ENCODE data around the gene PLEKHS1. TPM values are rescaled to one million over a fixed set of nuclear protein-coding genes. Genes with fewer than 3 reads are reported as not detected.
"Not testable (repeated sequence)": the region's sequence is repeated elsewhere in the genome, so short reads cannot be mapped to it uniquely, and the experiment has no call there.

The PLEKHS1 gene
- total RNA-seq, 1 donor: not detected

- DNase-seq (ENCODE audit: low read depth in 2 of 3, low spot score in 2 of 3): no peak
These were observed 11.9 kb upstream of the PLEKHS1 start for GRCh38 chr10:113739577-113739976.

- DNase-seq (ENCODE audit: low read depth in 2 of 3, low spot score in 2 of 3): no peak
These were observed 10.6 kb upstream of the PLEKHS1 start for GRCh38 chr10:113740850-113741249.

- no peak for DNase-seq (ENCODE audit: low read depth in 2 of 3, low spot score in 2 of 3)
These were observed 9.0 kb upstream of the PLEKHS1 start for GRCh38 chr10:113742466-113742865.

GRCh38 chr10:113743594-113743993 is 7.9 kb upstream of the PLEKHS1 start:
- DNase-seq (ENCODE audit: low read depth in 2 of 3, low spot score in 2 of 3): no peak

GRCh38 chr10:113745374-113745773 is 6.1 kb upstream of the PLEKHS1 start:
- DNase-seq (ENCODE audit: low read depth in 2 of 3, low spot score in 2 of 3): no peak

- DNase-seq (ENCODE audit: low read depth in 2 of 3, low spot score in 2 of 3): no peak
These were observed 5.1 kb upstream of the PLEKHS1 start for GRCh38 chr10:113746217-113746957.

- no peak for DNase-seq (ENCODE audit: low read depth in 2 of 3, low spot score in 2 of 3)
These were observed 1.1 kb downstream of the PLEKHS1 start for GRCh38 chr10:113752553-113752952.

GRCh38 chr10:113753020-113753692 is 1.7 kb downstream of the PLEKHS1 start:
- peak in 1 of 3 donors; percentile 37 for DNase-seq (ENCODE audit: low read depth in 2 of 3, low spot score in 2 of 3)

GRCh38 chr10:113754125-113754524 is 2.6 kb downstream of the PLEKHS1 start:
- DNase-seq (ENCODE audit: low read depth in 2 of 3, low spot score in 2 of 3): no peak

GRCh38 chr10:113754768-113755167 is 3.3 kb downstream of the PLEKHS1 start:
- no peak for DNase-seq (ENCODE audit: low read depth in 2 of 3, low spot score in 2 of 3)

GRCh38 chr10:113756940-113757543 is 5.6 kb downstream of the PLEKHS1 start:
- DNase-seq (ENCODE audit: low read depth in 2 of 3, low spot score in 2 of 3): no peak

- no peak for DNase-seq (ENCODE audit: low read depth in 2 of 3, low spot score in 2 of 3)
These were observed 10.6 kb downstream of the PLEKHS1 start for GRCh38 chr10:113762083-113762482.

- DNase-seq (ENCODE audit: low read depth in 2 of 3, low spot score in 2 of 3): no peak
These were observed 13.1 kb downstream of the PLEKHS1 start for GRCh38 chr10:113764582-113764981.

- DNase-seq (ENCODE audit: low read depth in 2 of 3, low spot score in 2 of 3): no peak
These were observed 14.4 kb downstream of the PLEKHS1 start for GRCh38 chr10:113765910-113766309.

GRCh38 chr10:113767222-113767621 is 15.7 kb downstream of the PLEKHS1 start:
- no peak for DNase-seq (ENCODE audit: low read depth in 2 of 3, low spot score in 2 of 3)

GRCh38 chr10:113770346-113770745 is 18.9 kb downstream of the PLEKHS1 start:
- DNase-seq (ENCODE audit: low read depth in 2 of 3, low spot score in 2 of 3): no peak

GRCh38 chr10:113771131-113771530 is 19.6 kb downstream of the PLEKHS1 start:
- not testable (repeated sequence) for DNase-seq (ENCODE audit: low read depth in 2 of 3, low spot score in 2 of 3)

- peak in 2 of 3 donors; percentile 43 to 82 for DNase-seq (ENCODE audit: low read depth in 2 of 3, low spot score in 2 of 3)
These were observed 24.3 kb downstream of the PLEKHS1 start for GRCh38 chr10:113775686-113776294.

GRCh38 chr10:113776553-113776952 is 25.1 kb downstream of the PLEKHS1 start:
- no peak for DNase-seq (ENCODE audit: low read depth in 2 of 3, low spot score in 2 of 3)

GRCh38 chr10:113780681-113781250 is 29.3 kb downstream of the PLEKHS1 start:
- DNase-seq (ENCODE audit: low read depth in 2 of 3, low spot score in 2 of 3): no peak

GRCh38 chr10:113782367-113782766 is 30.9 kb downstream of the PLEKHS1 start:
- DNase-seq (ENCODE audit: low read depth in 2 of 3, low spot score in 2 of 3): no peak

Measured in hematopoietic multipotent progenitor cell (in vitro differentiated cells).